ENCODE data around the gene HADHA. TPM values are rescaled to one million over a fixed set of nuclear protein-coding genes. Genes with fewer than 3 reads are reported as not detected.
A peak's percentile ranks its signal among the peaks of the same experiment; 100 is the strongest.

Gene HADHA
- total RNA-seq, 1 donor from 2014 or later, result 162 TPM

DNA sequence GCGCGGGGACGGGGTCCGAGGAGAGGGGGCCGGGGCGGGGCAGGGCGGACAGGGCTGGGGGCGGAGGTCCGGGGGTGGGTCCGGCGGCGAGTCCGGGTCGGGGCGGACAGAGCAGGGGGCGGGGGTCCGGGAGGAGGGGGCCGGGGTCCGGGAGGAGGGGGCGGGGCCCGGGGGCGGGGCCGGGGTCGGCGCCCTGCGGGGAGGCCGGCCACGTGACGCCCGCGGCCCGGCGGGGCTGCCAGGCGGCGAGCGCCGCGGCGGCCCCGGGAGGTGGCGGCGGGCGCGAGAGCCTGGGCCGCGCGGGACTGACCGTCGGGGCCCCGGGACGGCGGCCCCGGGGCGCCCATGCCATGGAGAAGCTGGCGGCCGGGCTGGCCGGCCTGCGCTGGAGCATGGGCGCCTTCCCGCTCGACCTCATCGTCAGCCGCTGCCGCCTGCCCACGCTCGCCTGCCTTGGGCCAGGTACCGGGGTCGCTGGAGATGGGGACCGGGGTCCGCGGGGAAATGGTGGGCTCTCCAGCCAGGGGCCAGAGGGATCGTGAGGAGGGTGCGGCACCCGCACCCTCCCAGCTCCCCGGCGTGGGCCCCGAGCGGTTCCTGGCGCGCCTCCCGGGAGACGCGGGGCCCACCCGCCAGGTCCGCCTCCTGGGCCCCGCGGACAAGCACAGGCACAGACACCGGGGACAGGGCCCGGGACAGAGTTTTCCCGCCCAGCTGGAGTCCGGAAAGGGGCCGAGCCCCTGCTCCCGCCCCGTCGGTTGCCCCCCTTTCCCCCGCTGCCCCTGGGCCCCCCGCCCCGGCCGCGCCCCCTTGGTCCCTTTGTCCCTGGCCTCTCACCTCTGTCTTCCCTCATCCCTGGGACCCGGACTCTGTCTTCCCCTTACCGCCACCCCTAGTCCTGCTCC lies 71.3 kb downstream of the HADHA start, which contains the start of gene GAREM2:
Gene GAREM2, plus strand, starts transcription at position 218 of the 905 bp plus-strand sequence. Its CDS starts 133 bp downstream, at position 351.
- no peak for DNase-seq (ENCODE audit: low spot score)
- Mint-ChIP-seq H3K27me3 (ENCODE audit: unreplicated experiment) (peaks cover 20% of the 10 kb centered on the region), H3K36me3 (ENCODE audit: low read depth, unreplicated experiment) (peaks cover 11% of the 10 kb centered on the region), H3K4me1 (ENCODE audit: unreplicated experiment) (peaks cover 8% of the 10 kb centered on the region), H3K9me3 (ENCODE audit: unreplicated experiment) (no peaks in the 10 kb centered on the region), H3K4me3 (ENCODE audit: unreplicated experiment) (peak within 1 kb of the TSS; percentile 88), H3K27ac (ENCODE audit: unreplicated experiment) (no peak within 1 kb of the TSS)
- TF ChIP-seq, protein P1, sequence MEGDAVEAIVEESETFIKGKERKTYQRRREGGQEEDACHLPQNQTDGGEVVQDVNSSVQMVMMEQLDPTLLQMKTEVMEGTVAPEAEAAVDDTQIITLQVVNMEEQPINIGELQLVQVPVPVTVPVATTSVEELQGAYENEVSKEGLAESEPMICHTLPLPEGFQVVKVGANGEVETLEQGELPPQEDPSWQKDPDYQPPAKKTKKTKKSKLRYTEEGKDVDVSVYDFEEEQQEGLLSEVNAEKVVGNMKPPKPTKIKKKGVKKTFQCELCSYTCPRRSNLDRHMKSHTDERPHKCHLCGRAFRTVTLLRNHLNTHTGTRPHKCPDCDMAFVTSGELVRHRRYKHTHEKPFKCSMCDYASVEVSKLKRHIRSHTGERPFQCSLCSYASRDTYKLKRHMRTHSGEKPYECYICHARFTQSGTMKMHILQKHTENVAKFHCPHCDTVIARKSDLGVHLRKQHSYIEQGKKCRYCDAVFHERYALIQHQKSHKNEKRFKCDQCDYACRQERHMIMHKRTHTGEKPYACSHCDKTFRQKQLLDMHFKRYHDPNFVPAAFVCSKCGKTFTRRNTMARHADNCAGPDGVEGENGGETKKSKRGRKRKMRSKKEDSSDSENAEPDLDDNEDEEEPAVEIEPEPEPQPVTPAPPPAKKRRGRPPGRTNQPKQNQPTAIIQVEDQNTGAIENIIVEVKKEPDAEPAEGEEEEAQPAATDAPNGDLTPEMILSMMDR (IDR thresholded peaks at IDR 0.05; ENCODE audit: unreplicated experiment), result no peak

DNA sequence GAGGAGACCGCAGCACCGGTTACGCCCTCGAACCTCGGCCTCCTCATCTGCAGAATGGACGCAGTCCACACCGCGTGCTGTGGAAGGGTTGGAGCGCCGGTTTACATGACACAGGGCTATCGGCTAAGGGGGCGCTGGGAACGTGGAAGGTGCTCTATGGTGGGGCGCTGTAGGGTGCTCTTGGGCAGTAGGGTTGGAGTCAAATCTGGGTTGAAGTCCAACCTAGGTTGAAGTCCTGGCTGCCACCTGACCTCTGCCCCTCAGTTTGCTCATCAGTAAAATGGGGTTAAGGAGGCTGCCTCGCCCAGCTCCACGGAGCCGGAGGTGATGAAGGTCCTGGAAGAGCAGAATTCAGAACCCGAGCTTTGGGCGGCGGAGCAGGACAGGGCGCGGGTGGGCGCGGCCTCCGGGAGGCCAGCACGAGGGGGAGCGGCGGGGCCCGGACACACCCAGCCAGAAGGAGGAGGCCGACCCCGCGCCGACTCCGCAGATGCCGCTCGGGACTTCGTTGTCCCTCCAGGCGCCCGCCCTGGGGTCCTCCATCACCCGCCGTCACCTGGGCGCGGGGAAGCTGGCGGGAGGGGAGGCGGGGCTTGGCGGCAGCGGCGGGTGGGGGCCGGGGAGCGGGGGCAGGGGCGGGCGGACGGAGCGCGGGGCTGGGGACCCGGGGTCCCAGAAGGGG lies 72.1 kb downstream of the HADHA start:
- Mint-ChIP-seq H3K36me3 (ENCODE audit: low read depth, unreplicated experiment) (peaks cover 11% of the 10 kb centered on the region), H3K4me3 (ENCODE audit: unreplicated experiment) (peak overlapping the region; percentile 88), H3K27ac (ENCODE audit: unreplicated experiment) (no peak overlapping the region), H3K27me3 (ENCODE audit: unreplicated experiment) (peaks cover 20% of the 10 kb centered on the region), H3K9me3 (ENCODE audit: unreplicated experiment) (no peaks in the 10 kb centered on the region), H3K4me1 (ENCODE audit: unreplicated experiment) (peaks cover 8% of the 10 kb centered on the region)
- no peak for DNase-seq (ENCODE audit: low spot score)
- TF ChIP-seq, protein P1 (IDR thresholded peaks at IDR 0.05; ENCODE audit: unreplicated experiment), result no peak

DNA sequence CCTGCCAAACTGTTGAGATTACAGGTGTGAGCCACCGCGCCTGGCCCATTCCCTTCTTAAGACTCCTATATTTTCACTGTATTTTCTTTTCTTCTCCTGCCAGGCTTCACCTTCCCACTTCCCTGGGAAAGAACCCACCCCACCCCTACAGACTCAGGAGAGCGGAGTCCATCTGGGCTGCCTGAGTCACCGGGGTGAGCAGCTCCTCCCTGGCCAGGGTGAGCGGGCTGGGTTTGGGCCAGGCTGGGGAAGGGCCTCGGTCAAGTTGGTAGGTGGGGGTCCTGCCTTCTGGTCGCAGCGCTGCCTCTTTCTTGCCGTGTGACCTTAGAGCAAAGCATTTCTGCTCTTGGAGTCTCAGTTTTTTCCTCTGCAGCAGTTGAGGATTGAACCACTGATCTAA lies 73.6 kb downstream of the HADHA start:
- Mint-ChIP-seq H3K27me3 (ENCODE audit: unreplicated experiment) (peaks cover 18% of the 10 kb centered on the region), H3K4me3 (ENCODE audit: unreplicated experiment) (peak overlapping the region; percentile 51), H3K9me3 (ENCODE audit: unreplicated experiment) (no peaks in the 10 kb centered on the region), H3K36me3 (ENCODE audit: low read depth, unreplicated experiment) (peaks cover 8% of the 10 kb centered on the region), H3K27ac (ENCODE audit: unreplicated experiment) (no peak overlapping the region), H3K4me1 (ENCODE audit: unreplicated experiment) (peaks cover 8% of the 10 kb centered on the region)
- no peak for DNase-seq (ENCODE audit: low spot score)
- TF ChIP-seq, protein P1 (IDR thresholded peaks at IDR 0.05; ENCODE audit: unreplicated experiment), result no peak

DNA sequence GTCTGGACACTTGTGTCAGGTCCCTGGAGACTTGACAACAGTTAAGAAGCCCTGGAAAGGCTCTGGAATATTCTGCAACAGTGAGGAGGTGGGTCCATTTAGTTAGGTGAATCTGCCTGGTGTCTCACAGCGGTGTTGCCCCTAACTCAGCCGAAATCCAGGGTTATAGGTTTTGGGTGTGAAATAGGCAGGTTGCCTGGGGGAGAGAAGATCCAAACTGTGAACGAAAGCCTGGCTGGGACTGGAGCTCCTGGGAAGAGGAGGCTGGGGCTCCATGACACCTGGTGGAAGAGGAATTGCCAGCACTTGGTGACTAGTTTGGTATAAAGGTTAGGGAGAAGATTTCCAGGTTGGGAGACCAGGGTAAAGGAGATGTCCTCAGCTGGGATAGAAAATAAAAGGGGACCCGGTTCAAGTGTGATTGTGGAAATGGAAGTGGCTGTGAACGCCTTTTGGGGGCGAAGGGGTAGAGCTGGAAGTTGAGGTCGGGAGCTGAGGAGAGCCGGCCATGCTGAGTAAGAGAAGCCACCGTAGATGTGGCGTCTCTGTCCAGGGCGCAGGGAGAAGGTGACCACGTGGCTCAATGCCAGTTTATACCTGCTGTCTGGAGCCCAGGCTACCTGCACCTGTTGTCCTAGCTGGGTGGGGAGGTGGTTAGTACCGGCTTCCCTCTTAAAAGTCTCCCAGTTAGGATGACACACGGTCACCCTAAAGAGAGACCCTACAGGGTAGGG lies 74.6 kb downstream of the HADHA start:
- TF ChIP-seq, protein P1 (IDR thresholded peaks at IDR 0.05; ENCODE audit: unreplicated experiment), result no peak
- H3K27me3 Mint-ChIP-seq (ENCODE audit: unreplicated experiment), result peaks cover 18% of the 10 kb centered on the region
- no peak overlapping the region for H3K4me3 Mint-ChIP-seq (ENCODE audit: unreplicated experiment)

More for the DNA sequence above, 74.6 kb downstream of the HADHA start:
- peaks cover 7% of the 10 kb centered on the region for H3K4me1 Mint-ChIP-seq (ENCODE audit: unreplicated experiment)
- no peak overlapping the region for H3K27ac Mint-ChIP-seq (ENCODE audit: unreplicated experiment)
- no peaks in the 10 kb centered on the region for H3K9me3 Mint-ChIP-seq (ENCODE audit: unreplicated experiment)
- no peak for DNase-seq (ENCODE audit: low spot score)
- peaks cover 7% of the 10 kb centered on the region for H3K36me3 Mint-ChIP-seq (ENCODE audit: low read depth, unreplicated experiment)

Data from endothelial cell (in vitro differentiated cells).